Ascending aorta (tissue), 2 donors: ENCODE results near the gene PAK3. TPM values are rescaled to one million over a fixed set of nuclear protein-coding genes. Genes with fewer than 3 reads are reported as not detected.

Source experiments
- DNase-seq, 2 donors: peaks; one replicate each; pipeline ENCODE4 v3.0.0-alpha.2; 2019; ENCODE audit warnings: low spot score in 2 of 2
- H3K27ac ChIP-seq, 2 donors: fragments of 200-600 bp; sonication (generic); one replicate each; pipeline ENCODE4 v1.5.1; 2016 to 2017; ENCODE audit warnings: mild to moderate bottlenecking in 1 of 2
- H3K27me3 ChIP-seq: fragments of 200-600 bp; sonication (generic); one replicate; pipeline ENCODE4 v1.5.1; 2017
- H3K36me3 ChIP-seq, 2 donors: fragments of 200-600 bp; sonication (generic); one replicate each; pipeline ENCODE4 v1.5.1; 2016
- H3K4me1 ChIP-seq, 2 donors: fragments of 200-600 bp; sonication (generic); one replicate each; pipeline ENCODE4 v1.5.1; 2016 to 2017; ENCODE audit warnings: mild to moderate bottlenecking in 1 of 2
- H3K4me3 ChIP-seq, 2 donors: fragments of 200-600 bp; sonication (generic); one replicate each; pipeline ENCODE4 v1.5.1; 2016 to 2017; ENCODE audit warnings: mild to moderate bottlenecking in 1 of 2
- H3K9me3 ChIP-seq, 2 donors: fragments of 200-600 bp; sonication (generic); one replicate each; pipeline ENCODE4 v1.5.1; 2016
- intact Hi-C: fragments of 100-400 bp; cut with DNase I; formaldehyde crosslinking; loops from one replicate; pipeline ENCODE4 v1.15.1; 2023
- total RNA-seq: library from RNA; depleted of rRNA; stranded (reverse); fragments of >200 nt; gene quantifications from one replicate; pipeline ENCODE4 v1.1.0, GENCODE V29; 2016
- TF ChIP-seq, protein P1 (sequence below), 3 experiments: fragments of 200-600 bp in 2 of 3; fragments of 450-650 bp in 1 of 3; sonication (generic) in 2 of 3; IDR thresholded peaks; one replicate each; pipeline ENCODE4 v1.5.1; 2016 to 2019; ENCODE audit warnings: antibody characterized with exemption in 3 of 3, mild to moderate bottlenecking in 1 of 3, moderate library complexity in 1 of 3

PAK3 gene
- total RNA-seq, 1 donor from 2014 or later: 0.64 TPM

- no peaks in the 10 kb centered on the region for H3K27me3 ChIP-seq
- H3K36me3 ChIP-seq: no peaks in the 10 kb centered on the region
- no peak overlapping the region for H3K27ac ChIP-seq
- H3K9me3 ChIP-seq: no peaks in the 10 kb centered on the region
- DNase-seq: no peak
- H3K4me3 ChIP-seq: no peak overlapping the region
- H3K4me1 ChIP-seq: no peaks in the 10 kb centered on the region
- TF ChIP-seq, protein P1, sequence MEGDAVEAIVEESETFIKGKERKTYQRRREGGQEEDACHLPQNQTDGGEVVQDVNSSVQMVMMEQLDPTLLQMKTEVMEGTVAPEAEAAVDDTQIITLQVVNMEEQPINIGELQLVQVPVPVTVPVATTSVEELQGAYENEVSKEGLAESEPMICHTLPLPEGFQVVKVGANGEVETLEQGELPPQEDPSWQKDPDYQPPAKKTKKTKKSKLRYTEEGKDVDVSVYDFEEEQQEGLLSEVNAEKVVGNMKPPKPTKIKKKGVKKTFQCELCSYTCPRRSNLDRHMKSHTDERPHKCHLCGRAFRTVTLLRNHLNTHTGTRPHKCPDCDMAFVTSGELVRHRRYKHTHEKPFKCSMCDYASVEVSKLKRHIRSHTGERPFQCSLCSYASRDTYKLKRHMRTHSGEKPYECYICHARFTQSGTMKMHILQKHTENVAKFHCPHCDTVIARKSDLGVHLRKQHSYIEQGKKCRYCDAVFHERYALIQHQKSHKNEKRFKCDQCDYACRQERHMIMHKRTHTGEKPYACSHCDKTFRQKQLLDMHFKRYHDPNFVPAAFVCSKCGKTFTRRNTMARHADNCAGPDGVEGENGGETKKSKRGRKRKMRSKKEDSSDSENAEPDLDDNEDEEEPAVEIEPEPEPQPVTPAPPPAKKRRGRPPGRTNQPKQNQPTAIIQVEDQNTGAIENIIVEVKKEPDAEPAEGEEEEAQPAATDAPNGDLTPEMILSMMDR (IDR thresholded peaks at IDR 0.05): no peak
- intact Hi-C loops: no loop called here
Measured at GRCh38 chrX:111086591-111087006, 9.4 kb upstream of the PAK3 start.

GRCh38 chrX:111088628-111089027, 7.4 kb upstream of the PAK3 start:
- no peaks in the 10 kb centered on the region for H3K27me3 ChIP-seq
- DNase-seq: no peak

DNA sequence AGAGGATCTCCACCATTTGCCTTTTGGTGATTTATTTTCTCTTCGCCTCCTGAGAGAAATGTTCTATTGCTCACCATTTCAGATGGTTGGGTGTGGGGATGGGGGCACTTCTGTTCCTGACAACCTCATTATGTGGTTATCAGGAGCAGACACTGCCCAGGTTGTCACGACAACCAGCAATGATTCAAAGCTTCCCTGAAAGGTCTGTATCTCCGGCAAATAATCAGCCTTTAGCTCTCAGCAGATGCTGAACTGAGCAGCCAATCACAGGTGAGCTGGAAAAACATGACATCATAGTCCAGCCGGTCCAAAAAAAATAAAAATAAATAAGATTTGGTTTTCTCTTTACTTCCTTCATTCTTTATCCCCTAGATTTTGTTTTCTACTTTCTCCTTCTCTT, 5.5 kb upstream of the PAK3 start:
- DNase-seq: no peak
- no peaks in the 10 kb centered on the region for H3K27me3 ChIP-seq
- H3K27ac ChIP-seq: no peak overlapping the region
- no peaks in the 10 kb centered on the region for H3K4me1 ChIP-seq
- H3K4me3 ChIP-seq: no peak overlapping the region
- H3K9me3 ChIP-seq: no peaks in the 10 kb centered on the region
- TF ChIP-seq, protein P1 (IDR thresholded peaks at IDR 0.05): no peak
- no peaks in the 10 kb centered on the region for H3K36me3 ChIP-seq
- intact Hi-C loops: loop anchor here (10.0 kb wide), 1 partner anchor 1086 kb away; the partner anchor contains the start of gene TMEM164

More at GRCh38 chrX:111088628-111089027, 7.4 kb upstream of the PAK3 start:
- H3K4me3 ChIP-seq: no peak overlapping the region
- TF ChIP-seq, protein P1 (IDR thresholded peaks at IDR 0.05): no peak
- no peaks in the 10 kb centered on the region for H3K4me1 ChIP-seq
- H3K9me3 ChIP-seq: no peaks in the 10 kb centered on the region
- H3K27ac ChIP-seq: no peak overlapping the region
- no peaks in the 10 kb centered on the region for H3K36me3 ChIP-seq
- intact Hi-C loops: no loop called here

GRCh38 chrX:111098874-111099273, 2.9 kb downstream of the PAK3 start:
- TF ChIP-seq, protein P1 (IDR thresholded peaks at IDR 0.05): peak; percentile 51 to 80 (median 68)
- peak in 1 of 2 donors; percentile 65 for DNase-seq
- intact Hi-C loops: loop anchor here (5.0 to 10.0 kb wide), 3 partner anchors 583 to 1094 kb away; partner anchors contain the start of genes ALG13 and TMEM164
- H3K4me3 ChIP-seq: peak overlapping the region in 1 of 2 donors; percentile 76
- no peaks in the 10 kb centered on the region for H3K9me3 ChIP-seq
- H3K27ac ChIP-seq: peak overlapping the region in 1 of 2 donors; percentile 48
- H3K4me1 ChIP-seq: no peaks in the 10 kb centered on the region
- H3K36me3 ChIP-seq: no peaks in the 10 kb centered on the region
- no peaks in the 10 kb centered on the region for H3K27me3 ChIP-seq

DNA sequence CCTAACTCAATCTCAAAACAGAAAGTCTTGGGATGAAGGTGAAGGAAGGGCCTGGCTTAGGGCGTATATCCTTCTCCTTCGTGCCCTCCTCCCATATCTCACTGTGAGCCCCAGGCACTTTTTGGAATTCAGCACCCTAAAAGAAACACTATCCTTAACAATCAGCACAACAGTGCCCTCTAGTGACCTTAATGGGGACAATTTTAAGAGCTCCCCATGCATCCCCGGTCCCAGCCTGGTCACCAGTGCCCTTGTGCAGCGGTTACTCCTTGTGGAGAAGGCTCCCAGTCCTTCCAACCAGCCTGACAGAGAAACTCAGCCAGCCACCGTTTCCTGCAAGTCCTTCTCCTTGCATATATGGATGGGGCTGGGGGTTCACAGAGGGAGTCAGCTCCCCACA, 4.2 kb downstream of the PAK3 start:
- H3K4me3 ChIP-seq: no peak overlapping the region
- DNase-seq: no peak
- no peaks in the 10 kb centered on the region for H3K4me1 ChIP-seq
- H3K36me3 ChIP-seq: no peaks in the 10 kb centered on the region
- no peak overlapping the region for H3K27ac ChIP-seq
- TF ChIP-seq, protein P1 (IDR thresholded peaks at IDR 0.05): peak in 2 of 3 experiments; percentile 32 to 48
- H3K27me3 ChIP-seq: no peaks in the 10 kb centered on the region
- H3K9me3 ChIP-seq: no peaks in the 10 kb centered on the region
- intact Hi-C loops: loop anchor here (5.0 kb wide), 1 partner anchor 108 kb away; no protein-coding TSS in a partner anchor

- Histone ChIP-seq H3K4me1 (no peaks in the 10 kb centered on the region), H3K9me3 (no peaks in the 10 kb centered on the region), H3K27me3 (no peaks in the 10 kb centered on the region), H3K27ac (no peak overlapping the region), H3K4me3 (no peak overlapping the region), H3K36me3 (no peaks in the 10 kb centered on the region)
- intact Hi-C loops: loop anchor here (5.0 kb wide), 1 partner anchor 109 kb away; no protein-coding TSS in a partner anchor
- TF ChIP-seq, protein P1 (IDR thresholded peaks at IDR 0.05): no peak
- DNase-seq: no peak
Measured at GRCh38 chrX:111101580-111101979, 5.6 kb downstream of the PAK3 start.
